ENCODE measurements around the gene NKX3-2. TPM values are rescaled to one million over a fixed set of nuclear protein-coding genes. Genes with fewer than 3 reads are reported as not detected.
A peak's percentile ranks its signal among the peaks of the same experiment; 100 is the strongest.

The NKX3-2 gene
- total RNA-seq (not detected), polyA plus RNA-seq (not detected)

DNA sequence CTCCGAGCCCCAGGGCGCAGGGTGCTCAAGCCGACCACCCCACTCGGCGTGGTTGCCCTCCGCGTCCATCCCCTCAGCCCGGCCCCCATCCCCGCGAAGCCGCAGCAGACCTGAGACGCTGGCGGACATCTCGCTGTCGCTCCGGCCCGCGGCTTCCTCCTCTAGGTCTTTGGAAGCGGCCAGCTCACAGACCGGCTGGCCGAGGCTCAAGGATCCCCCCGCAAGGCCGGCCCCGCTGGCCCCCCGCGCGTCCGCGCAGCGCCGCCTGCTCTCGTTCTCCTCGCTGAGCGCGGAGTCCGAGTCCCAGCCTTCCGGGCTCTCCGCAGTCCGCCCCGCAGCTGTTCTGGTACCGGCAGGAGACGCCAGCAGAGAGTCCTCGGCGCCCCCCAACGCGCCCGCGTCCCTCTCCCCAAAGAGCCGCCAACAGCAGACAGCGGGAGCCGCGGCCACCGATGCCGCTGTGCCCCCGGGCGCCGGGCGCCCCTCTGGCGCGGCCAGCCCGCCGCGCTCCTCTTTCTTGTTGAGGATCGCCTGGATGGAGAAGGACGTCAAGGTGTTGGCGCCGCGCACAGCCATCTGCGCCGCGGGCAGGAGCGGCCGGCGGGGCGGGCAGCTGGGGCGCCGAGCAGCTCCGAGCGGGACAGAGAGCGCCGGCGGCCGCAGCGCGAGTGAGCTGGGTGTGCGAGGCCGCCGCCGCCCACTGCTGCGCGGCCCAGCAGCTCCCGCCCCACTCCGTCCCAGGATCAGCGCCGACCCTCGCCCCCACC, at the start of gene NKX3-2:
TSS of gene NKX3-2 (minus strand) at position 670 of the 767 bp plus-strand sequence. CDS start at position 576, 94 bp downstream.
- H3K27ac ChIP-seq (ENCODE audit: insufficient read depth, low read length, poor library complexity, severe bottlenecking): no peak within 1 kb of the TSS
- no peak within 1 kb of the TSS for H3K27ac Mint-ChIP-seq
- no peak for ATAC-seq (ENCODE audit: low read depth in 2 of 2)
- peak within 1 kb of the TSS; percentile 78 to 83 (median 82) for H3K4me3 Mint-ChIP-seq
- H3K36me3 Mint-ChIP-seq: no peaks in the 10 kb centered on the region
- peaks cover 0 to 8% of the 10 kb centered on the region in 2 experiments for H3K9me3 ChIP-seq (ENCODE audit: control insufficient read depth in 2 of 2, low read length in 2 of 2)
- no peaks in the 10 kb centered on the region for H3K36me3 ChIP-seq (ENCODE audit: control insufficient read depth, insufficient read depth, low read length)
- peak within 1 kb of the TSS; percentile 37 for H3K4me3 ChIP-seq (ENCODE audit: low read depth, low read length)
- peaks cover 81% of the 10 kb centered on the region for H3K4me1 ChIP-seq (ENCODE audit: control insufficient read depth, insufficient read depth, low read length, poor library complexity, severe bottlenecking)
- peaks cover 80% of the 10 kb centered on the region for H3K27me3 Mint-ChIP-seq
- peaks cover 0 to 17% (median 0%) of the 10 kb centered on the region in 7 donors for H3K9me3 Mint-ChIP-seq
- peaks cover 12 to 67% (median 29%) of the 10 kb centered on the region in 4 donors for H3K4me1 Mint-ChIP-seq
- no peak for DNase-seq
- H3K27me3 ChIP-seq (ENCODE audit: control insufficient read depth, insufficient read depth, low read length): peaks cover 34% of the 10 kb centered on the region

DNA sequence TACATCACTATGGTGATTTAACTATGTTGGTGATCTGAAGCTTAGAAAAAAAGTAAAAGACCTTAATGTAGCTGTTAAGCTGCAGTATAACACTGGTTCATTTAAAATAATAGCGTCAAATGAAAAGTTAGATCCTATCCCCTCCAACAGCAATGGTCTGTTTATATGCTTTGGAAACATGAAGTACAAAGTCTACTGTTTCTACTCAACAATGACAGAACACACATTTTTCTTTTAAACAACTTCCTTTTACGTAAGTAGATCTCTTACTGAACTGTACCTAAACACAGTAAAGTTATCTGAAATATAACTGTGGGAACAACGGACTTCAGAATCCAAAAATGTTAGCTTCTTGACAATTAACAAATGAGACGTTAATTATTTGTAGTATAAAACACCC, 47.9 kb upstream of the NKX3-2 start:
- H3K4me3 ChIP-seq (ENCODE audit: low read depth, low read length): no peak overlapping the region
- H3K9me3 ChIP-seq (ENCODE audit: control insufficient read depth in 2 of 2, low read length in 2 of 2): no peaks in the 10 kb centered on the region
- DNase-seq (no peak), ATAC-seq (ENCODE audit: low read depth in 2 of 2) (no peak)
- H3K9me3 Mint-ChIP-seq: no peaks in the 10 kb centered on the region
- H3K36me3 ChIP-seq (ENCODE audit: control insufficient read depth, insufficient read depth, low read length): peaks cover 94% of the 10 kb centered on the region
- H3K36me3 Mint-ChIP-seq: peaks cover 42% of the 10 kb centered on the region
- peaks cover 0 to 5% (median 0%) of the 10 kb centered on the region in 4 donors for H3K4me1 Mint-ChIP-seq
- H3K27ac ChIP-seq (ENCODE audit: insufficient read depth, low read length, poor library complexity, severe bottlenecking): no peak overlapping the region
- H3K4me1 ChIP-seq (ENCODE audit: control insufficient read depth, insufficient read depth, low read length, poor library complexity, severe bottlenecking): no peaks in the 10 kb centered on the region
- no peak overlapping the region for H3K4me3 Mint-ChIP-seq
- H3K27ac Mint-ChIP-seq: no peak overlapping the region
- no peaks in the 10 kb centered on the region for H3K27me3 ChIP-seq (ENCODE audit: control insufficient read depth, insufficient read depth, low read length)
- no peaks in the 10 kb centered on the region for H3K27me3 Mint-ChIP-seq

DNA sequence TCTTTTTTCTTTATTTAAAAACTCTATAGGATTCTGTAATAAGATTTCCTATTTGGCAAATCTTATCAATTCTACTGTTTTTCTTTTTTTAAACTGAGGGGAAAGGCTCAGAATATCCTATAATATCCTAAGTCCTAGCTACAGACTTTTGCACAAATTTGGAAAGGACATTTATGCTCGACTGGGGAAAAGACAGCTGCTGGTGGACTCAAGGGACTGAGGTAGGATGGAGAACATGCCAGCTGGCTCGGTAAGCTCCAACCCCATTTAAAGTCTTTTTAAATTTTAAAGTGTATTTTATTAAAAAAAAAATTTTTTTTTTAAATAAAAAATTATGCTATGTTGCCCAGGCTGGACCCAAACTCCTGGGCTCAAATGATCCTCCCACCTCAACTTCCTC, 46.5 kb upstream of the NKX3-2 start:
- no peaks in the 10 kb centered on the region for H3K27me3 ChIP-seq (ENCODE audit: control insufficient read depth, insufficient read depth, low read length)
- no peaks in the 10 kb centered on the region for H3K9me3 ChIP-seq (ENCODE audit: control insufficient read depth in 2 of 2, low read length in 2 of 2)
- H3K36me3 ChIP-seq (ENCODE audit: control insufficient read depth, insufficient read depth, low read length): peaks cover 94% of the 10 kb centered on the region
- H3K27ac ChIP-seq (ENCODE audit: insufficient read depth, low read length, poor library complexity, severe bottlenecking): no peak overlapping the region
- H3K4me3 Mint-ChIP-seq: no peak overlapping the region
- H3K9me3 Mint-ChIP-seq: no peaks in the 10 kb centered on the region
- no peak overlapping the region for H3K4me3 ChIP-seq (ENCODE audit: low read depth, low read length)
- H3K36me3 Mint-ChIP-seq: peaks cover 35% of the 10 kb centered on the region
- H3K27me3 Mint-ChIP-seq: no peaks in the 10 kb centered on the region
- no peak overlapping the region for H3K27ac Mint-ChIP-seq
- ATAC-seq (ENCODE audit: low read depth in 2 of 2): no peak
- H3K4me1 Mint-ChIP-seq: no peaks in the 10 kb centered on the region
- DNase-seq: no peak
- H3K4me1 ChIP-seq (ENCODE audit: control insufficient read depth, insufficient read depth, low read length, poor library complexity, severe bottlenecking): no peaks in the 10 kb centered on the region

DNA sequence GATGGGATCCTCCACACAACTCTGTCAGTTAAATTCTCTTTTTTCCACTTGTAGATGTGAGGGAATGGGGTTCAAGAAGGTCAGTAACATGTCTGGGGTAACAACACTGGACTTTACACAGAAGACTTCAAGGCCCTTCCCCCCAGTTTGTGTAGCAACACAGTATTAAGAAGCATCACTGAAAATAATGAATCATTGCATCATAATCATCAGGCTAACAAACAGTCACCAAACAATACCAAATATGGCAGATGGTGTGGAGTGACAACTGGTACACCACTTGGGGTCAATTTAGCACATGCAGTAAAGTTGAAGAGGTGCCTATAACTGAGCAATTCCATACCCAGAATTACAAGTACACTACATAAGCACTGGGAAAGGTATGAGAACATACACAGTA, 44.6 kb upstream of the NKX3-2 start:
- H3K27ac ChIP-seq (ENCODE audit: insufficient read depth, low read length, poor library complexity, severe bottlenecking): no peak overlapping the region
- H3K27me3 ChIP-seq (ENCODE audit: control insufficient read depth, insufficient read depth, low read length): no peaks in the 10 kb centered on the region
- H3K9me3 ChIP-seq (ENCODE audit: control insufficient read depth in 2 of 2, low read length in 2 of 2): no peaks in the 10 kb centered on the region
- no peaks in the 10 kb centered on the region for H3K4me1 Mint-ChIP-seq
- DNase-seq (no peak), ATAC-seq (ENCODE audit: low read depth in 2 of 2) (no peak)
- H3K4me3 Mint-ChIP-seq: no peak overlapping the region
- no peaks in the 10 kb centered on the region for H3K9me3 Mint-ChIP-seq
- H3K36me3 ChIP-seq (ENCODE audit: control insufficient read depth, insufficient read depth, low read length): peaks cover 93% of the 10 kb centered on the region
- no peak overlapping the region for H3K4me3 ChIP-seq (ENCODE audit: low read depth, low read length)
- no peaks in the 10 kb centered on the region for H3K4me1 ChIP-seq (ENCODE audit: control insufficient read depth, insufficient read depth, low read length, poor library complexity, severe bottlenecking)
- H3K36me3 Mint-ChIP-seq: peaks cover 42% of the 10 kb centered on the region
- H3K27me3 Mint-ChIP-seq: no peaks in the 10 kb centered on the region
- no peak overlapping the region for H3K27ac Mint-ChIP-seq

DNA sequence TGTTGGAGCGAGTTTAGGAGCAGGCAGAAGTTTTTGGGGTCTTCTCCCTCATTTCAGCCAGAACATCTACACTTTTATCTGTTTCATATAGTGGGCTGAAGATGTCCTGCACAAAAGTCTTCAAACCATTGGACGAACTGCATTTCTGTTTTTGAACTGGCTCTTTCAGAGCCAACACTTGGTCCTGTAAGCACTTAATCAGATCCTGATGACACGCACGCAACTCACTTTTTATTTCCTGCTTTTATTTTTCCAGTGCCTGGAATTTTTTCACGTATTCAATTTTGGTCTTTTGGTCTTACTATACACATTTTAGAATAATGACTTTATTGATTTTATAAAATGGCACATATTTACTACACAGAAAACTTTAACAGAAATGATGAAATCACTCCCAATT, 40.2 kb upstream of the NKX3-2 start:
- Histone ChIP-seq H3K36me3 (ENCODE audit: control insufficient read depth, insufficient read depth, low read length) (peaks cover 91% of the 10 kb centered on the region), H3K4me3 (ENCODE audit: low read depth, low read length) (no peak overlapping the region), H3K27ac (ENCODE audit: insufficient read depth, low read length, poor library complexity, severe bottlenecking) (no peak overlapping the region), H3K27me3 (ENCODE audit: control insufficient read depth, insufficient read depth, low read length) (no peaks in the 10 kb centered on the region), H3K9me3 (ENCODE audit: control insufficient read depth in 2 of 2, low read length in 2 of 2) (no peaks in the 10 kb centered on the region), H3K4me1 (ENCODE audit: control insufficient read depth, insufficient read depth, low read length, poor library complexity, severe bottlenecking) (no peaks in the 10 kb centered on the region)
- Mint-ChIP-seq H3K9me3 (no peaks in the 10 kb centered on the region), H3K27me3 (no peaks in the 10 kb centered on the region), H3K36me3 (peaks cover 53% of the 10 kb centered on the region), H3K27ac (no peak overlapping the region), H3K4me1 (no peaks in the 10 kb centered on the region), H3K4me3 (no peak overlapping the region)
- DNase-seq (no peak), ATAC-seq (ENCODE audit: low read depth in 2 of 2) (no peak)

DNA sequence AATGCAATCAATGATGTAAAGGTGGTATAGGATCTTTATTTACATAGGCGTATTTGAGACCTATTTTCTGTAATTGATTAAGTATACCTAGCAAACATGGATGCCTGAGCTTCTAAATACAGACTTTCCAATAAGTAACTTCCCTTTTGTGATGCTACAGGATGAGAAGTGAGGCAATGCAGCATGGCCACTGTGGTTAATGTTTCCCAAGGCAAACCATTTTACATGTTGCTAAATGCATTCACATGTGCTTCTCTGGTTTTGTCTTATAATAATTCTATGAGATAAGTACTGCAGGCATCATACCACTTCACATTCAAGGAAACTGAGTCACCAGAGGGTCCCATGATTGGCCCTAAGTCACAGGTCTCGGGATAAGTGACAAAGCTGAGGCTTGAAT, 35.7 kb upstream of the NKX3-2 start:
- Histone ChIP-seq H3K36me3 (ENCODE audit: control insufficient read depth, insufficient read depth, low read length) (peaks cover 89% of the 10 kb centered on the region), H3K4me3 (ENCODE audit: low read depth, low read length) (no peak overlapping the region), H3K9me3 (ENCODE audit: control insufficient read depth in 2 of 2, low read length in 2 of 2) (no peaks in the 10 kb centered on the region), H3K27me3 (ENCODE audit: control insufficient read depth, insufficient read depth, low read length) (no peaks in the 10 kb centered on the region), H3K4me1 (ENCODE audit: control insufficient read depth, insufficient read depth, low read length, poor library complexity, severe bottlenecking) (no peaks in the 10 kb centered on the region), H3K27ac (ENCODE audit: insufficient read depth, low read length, poor library complexity, severe bottlenecking) (no peak overlapping the region)
- DNase-seq (no peak), ATAC-seq (ENCODE audit: low read depth in 2 of 2) (no peak)
- H3K27me3 Mint-ChIP-seq: no peaks in the 10 kb centered on the region
- H3K4me1 Mint-ChIP-seq: no peaks in the 10 kb centered on the region
- H3K4me3 Mint-ChIP-seq: no peak overlapping the region
- peaks cover 56% of the 10 kb centered on the region for H3K36me3 Mint-ChIP-seq
- no peaks in the 10 kb centered on the region for H3K9me3 Mint-ChIP-seq
- H3K27ac Mint-ChIP-seq: no peak overlapping the region

DNA sequence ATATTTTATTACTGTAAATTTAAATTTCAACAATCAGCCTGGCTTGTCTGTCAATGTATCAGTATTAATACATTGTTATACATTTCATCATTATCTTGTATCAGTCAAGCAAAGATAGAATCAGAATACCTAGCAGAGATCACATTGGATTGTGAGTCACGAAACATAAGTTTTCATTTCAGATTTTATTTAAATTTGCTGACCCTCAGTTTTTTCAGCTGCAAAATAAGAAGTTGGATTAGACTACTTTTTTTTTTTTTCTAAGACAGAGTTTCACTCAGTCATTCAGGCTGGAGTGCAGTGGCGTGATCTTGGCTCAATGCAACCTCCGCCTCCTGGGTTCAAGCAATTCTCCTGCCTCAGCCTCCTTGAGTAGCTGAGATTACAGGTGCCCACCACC, 33.4 kb upstream of the NKX3-2 start:
- H3K4me3 Mint-ChIP-seq: no peak overlapping the region
- H3K27ac Mint-ChIP-seq: no peak overlapping the region
- no peaks in the 10 kb centered on the region for H3K9me3 Mint-ChIP-seq
- H3K9me3 ChIP-seq (ENCODE audit: control insufficient read depth in 2 of 2, low read length in 2 of 2): no peaks in the 10 kb centered on the region
- no peak for ATAC-seq (ENCODE audit: low read depth in 2 of 2)
- H3K27me3 Mint-ChIP-seq: no peaks in the 10 kb centered on the region
- no peak overlapping the region for H3K4me3 ChIP-seq (ENCODE audit: low read depth, low read length)
- no peak for DNase-seq
- peaks cover 49% of the 10 kb centered on the region for H3K36me3 Mint-ChIP-seq
- no peaks in the 10 kb centered on the region for H3K4me1 ChIP-seq (ENCODE audit: control insufficient read depth, insufficient read depth, low read length, poor library complexity, severe bottlenecking)
- H3K27me3 ChIP-seq (ENCODE audit: control insufficient read depth, insufficient read depth, low read length): no peaks in the 10 kb centered on the region
- peaks cover 86% of the 10 kb centered on the region for H3K36me3 ChIP-seq (ENCODE audit: control insufficient read depth, insufficient read depth, low read length)
- H3K27ac ChIP-seq (ENCODE audit: insufficient read depth, low read length, poor library complexity, severe bottlenecking): no peak overlapping the region
- no peaks in the 10 kb centered on the region for H3K4me1 Mint-ChIP-seq

DNA sequence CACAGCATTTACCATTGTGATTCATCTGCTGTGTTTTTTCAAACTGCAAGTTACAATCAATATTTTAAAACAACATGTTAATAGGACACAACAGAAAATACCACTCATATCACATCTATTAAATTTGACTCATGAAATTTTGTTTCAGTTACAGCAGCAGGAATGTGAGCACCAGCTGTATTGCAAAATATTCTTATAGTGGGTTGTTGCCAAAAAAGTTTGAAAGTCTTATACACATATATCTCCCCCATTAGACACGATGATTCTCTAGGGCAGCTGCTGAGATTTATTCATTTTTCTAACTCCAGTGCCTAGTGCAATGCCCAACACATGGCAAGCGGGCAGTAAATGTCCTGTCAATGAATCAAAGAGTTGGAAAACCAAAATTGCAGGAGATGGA, 26.6 kb upstream of the NKX3-2 start:
- Histone ChIP-seq H3K36me3 (ENCODE audit: control insufficient read depth, insufficient read depth, low read length) (peaks cover 61% of the 10 kb centered on the region), H3K4me3 (ENCODE audit: low read depth, low read length) (no peak overlapping the region), H3K4me1 (ENCODE audit: control insufficient read depth, insufficient read depth, low read length, poor library complexity, severe bottlenecking) (no peaks in the 10 kb centered on the region), H3K27me3 (ENCODE audit: control insufficient read depth, insufficient read depth, low read length) (no peaks in the 10 kb centered on the region), H3K27ac (ENCODE audit: insufficient read depth, low read length, poor library complexity, severe bottlenecking) (no peak overlapping the region), H3K9me3 (ENCODE audit: control insufficient read depth in 2 of 2, low read length in 2 of 2) (no peaks in the 10 kb centered on the region)
- H3K9me3 Mint-ChIP-seq: peaks cover 0 to 2% (median 0%) of the 10 kb centered on the region in 7 donors
- DNase-seq: no peak
- no peaks in the 10 kb centered on the region for H3K27me3 Mint-ChIP-seq
- H3K4me1 Mint-ChIP-seq: peaks cover 0 to 2% (median 0%) of the 10 kb centered on the region in 4 donors
- no peak for ATAC-seq (ENCODE audit: low read depth in 2 of 2)
- H3K36me3 Mint-ChIP-seq: peaks cover 56% of the 10 kb centered on the region
- peak overlapping the region in 1 of 3 donors; percentile 29 for H3K27ac Mint-ChIP-seq
- no peak overlapping the region for H3K4me3 Mint-ChIP-seq
